AG04450 (cell line): ENCODE results near the gene MED25. TPM values are rescaled to one million over a fixed set of nuclear protein-coding genes. Genes with fewer than 3 reads are reported as not detected.

Source experiments
- CTCF ChIA-PET: fragments of 300-600, 350-600 bp; formaldehyde crosslinking; extraction: SDS; loops from one replicate; lab custom pipeline; 2022; ENCODE audit warnings: antibody characterized with exemption, inconsistent platforms; lab: Charles Lee
- POLR2A ChIA-PET: fragments of 350-600 bp; formaldehyde crosslinking; extraction: SDS; loops from one replicate; lab custom pipeline; 2021; ENCODE audit warnings: antibody characterized with exemption, inconsistent platforms; lab: Yijun Ruan, JAX
- DNase-seq: peaks from one replicate; pipeline ENCODE4 v3.0.0-alpha.2; 2011; ENCODE audit warnings: low read depth, low spot score
- H3K27ac ChIP-seq: one replicate; pipeline ENCODE4 v1.5.1; 2012; ENCODE audit warnings: low read depth, low read length, control low read depth
- H3K27me3 ChIP-seq: one replicate; pipeline ENCODE4 v1.6.0; 2012; ENCODE audit warnings: low read length; ENCODE audit not compliant: control insufficient read depth, insufficient read depth
- H3K4me3 ChIP-seq: 2 replicates; pipeline ENCODE4 v1.5.1; 2011; ENCODE audit warnings: mild to moderate bottlenecking, low read depth, low read length, control low read depth
- H3K9me3 ChIP-seq: 2 replicates; pipeline ENCODE4 v1.5.1; 2012; ENCODE audit warnings: low read length; ENCODE audit not compliant: control insufficient read depth, insufficient read depth
- polyA plus RNA-seq: library from polyadenylated mRNA; depleted of rRNA; stranded (reverse); fragments of >200 nt; gene quantifications from 2 replicates; pipeline ENCODE4 v1.2.3, GENCODE V29; 2011
- TF ChIP-seq, protein P1 (sequence below): IDR thresholded peaks from 2 replicates; pipeline ENCODE4 v1.5.1; 2011; ENCODE audit warnings: low read depth, low read length, control low read depth, inconsistent platforms

MED25 gene
- polyA plus RNA-seq, 1 experiment, result 12.6 TPM

- Histone ChIP-seq H3K4me3 (no peak overlapping the region), H3K27ac (no peak overlapping the region), H3K27me3 (no peaks in the 10 kb centered on the region), H3K9me3 (no peaks in the 10 kb centered on the region; the same call in 1 of the 2 replicates)
- POLR2A ChIA-PET, result no interaction called here
- DNase-seq, result no peak
- TF ChIP-seq, protein P1, sequence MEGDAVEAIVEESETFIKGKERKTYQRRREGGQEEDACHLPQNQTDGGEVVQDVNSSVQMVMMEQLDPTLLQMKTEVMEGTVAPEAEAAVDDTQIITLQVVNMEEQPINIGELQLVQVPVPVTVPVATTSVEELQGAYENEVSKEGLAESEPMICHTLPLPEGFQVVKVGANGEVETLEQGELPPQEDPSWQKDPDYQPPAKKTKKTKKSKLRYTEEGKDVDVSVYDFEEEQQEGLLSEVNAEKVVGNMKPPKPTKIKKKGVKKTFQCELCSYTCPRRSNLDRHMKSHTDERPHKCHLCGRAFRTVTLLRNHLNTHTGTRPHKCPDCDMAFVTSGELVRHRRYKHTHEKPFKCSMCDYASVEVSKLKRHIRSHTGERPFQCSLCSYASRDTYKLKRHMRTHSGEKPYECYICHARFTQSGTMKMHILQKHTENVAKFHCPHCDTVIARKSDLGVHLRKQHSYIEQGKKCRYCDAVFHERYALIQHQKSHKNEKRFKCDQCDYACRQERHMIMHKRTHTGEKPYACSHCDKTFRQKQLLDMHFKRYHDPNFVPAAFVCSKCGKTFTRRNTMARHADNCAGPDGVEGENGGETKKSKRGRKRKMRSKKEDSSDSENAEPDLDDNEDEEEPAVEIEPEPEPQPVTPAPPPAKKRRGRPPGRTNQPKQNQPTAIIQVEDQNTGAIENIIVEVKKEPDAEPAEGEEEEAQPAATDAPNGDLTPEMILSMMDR, result no peak
- CTCF ChIA-PET, result no interaction called here
Observed at GRCh38 chr19:49827034-49827433, 8.9 kb downstream of the MED25 start.

- TF ChIP-seq, protein P1, result no peak
- Histone ChIP-seq H3K9me3 (no peaks in the 10 kb centered on the region; the same call in 1 of the 2 replicates), H3K4me3 (no peak overlapping the region), H3K27ac (no peak overlapping the region), H3K27me3 (no peaks in the 10 kb centered on the region)
- ChIA-PET CTCF (no interaction called here), POLR2A (no interaction called here)
- no peak for DNase-seq
Observed at GRCh38 chr19:49829200-49829599, 11.1 kb downstream of the MED25 start.

GRCh38 chr19:49829721-49830120 is 11.6 kb downstream of the MED25 start:
- no peak overlapping the region for H3K27ac ChIP-seq
- no peaks in the 10 kb centered on the region; the same call in 1 of the 2 replicates for H3K9me3 ChIP-seq
- ChIA-PET CTCF (no interaction called here), POLR2A (no interaction called here)
- TF ChIP-seq, protein P1, result no peak
- H3K4me3 ChIP-seq, result no peak overlapping the region
- H3K27me3 ChIP-seq, result no peaks in the 10 kb centered on the region
- DNase-seq, result no peak

- TF ChIP-seq, protein P1, result no peak
- Histone ChIP-seq H3K27ac (no peak overlapping the region), H3K27me3 (no peaks in the 10 kb centered on the region), H3K4me3 (no peak overlapping the region), H3K9me3 (no peaks in the 10 kb centered on the region; the same call in 1 of the 2 replicates)
- POLR2A ChIA-PET, result no interaction called here
- CTCF ChIA-PET, result no interaction called here
- no peak for DNase-seq
Observed at GRCh38 chr19:49830766-49831165, 12.7 kb downstream of the MED25 start.

GRCh38 chr19:49831592-49831991 is 13.5 kb downstream of the MED25 start:
- CTCF ChIA-PET, result no interaction called here
- H3K9me3 ChIP-seq, result no peaks in the 10 kb centered on the region; the same call in 1 of the 2 replicates

More at GRCh38 chr19:49831592-49831991, 13.5 kb downstream of the MED25 start:
- DNase-seq, result no peak
- no peak overlapping the region for H3K4me3 ChIP-seq
- TF ChIP-seq, protein P1, result no peak
- POLR2A ChIA-PET, result no interaction called here
- no peaks in the 10 kb centered on the region for H3K27me3 ChIP-seq
- no peak overlapping the region for H3K27ac ChIP-seq
